VCaP (cell line): ENCODE results near the gene CBX6.
A peak's percentile ranks its signal among the peaks of the same experiment; 100 is the strongest.

Source experiments
- H3K27ac ChIP-seq: fragments of 450-650 bp; 2 replicates; pipeline ENCODE4 v1.5.1; 2017
- CTCF ChIP-seq: fragments of 450-650 bp; conservative IDR thresholded peaks from 2 replicates; pipeline ENCODE4 v1.5.1; 2017; ENCODE audit warnings: mild to moderate bottlenecking, moderate library complexity

The CBX6 gene

GRCh38 chr22:38863531-38864131 lies 8.4 kb downstream of the CBX6 start:
- H3K27ac ChIP-seq, result peak overlapping the region; percentile 62; the same call in 1 of the 2 replicates
- TF ChIP-seq CTCF, result no peak

- H3K27ac ChIP-seq, result no peak overlapping the region
- no peak for TF ChIP-seq CTCF
Observed at GRCh38 chr22:38862375-38863329, 9.4 kb downstream of the CBX6 start.

- no peak for TF ChIP-seq CTCF
- H3K27ac ChIP-seq, result no peak overlapping the region
Observed at GRCh38 chr22:38861927-38862326, 10.1 kb downstream of the CBX6 start.

GRCh38 chr22:38861170-38861876 lies 10.7 kb downstream of the CBX6 start:
- H3K27ac ChIP-seq, result no peak overlapping the region
- TF ChIP-seq CTCF, result no peak

GRCh38 chr22:38860283-38861169 lies 11.5 kb downstream of the CBX6 start:
- H3K27ac ChIP-seq, result no peak overlapping the region
- TF ChIP-seq CTCF, result no peak

GRCh38 chr22:38859581-38860282 lies 12.3 kb downstream of the CBX6 start:
- H3K27ac ChIP-seq, result no peak overlapping the region

More at GRCh38 chr22:38859581-38860282, 12.3 kb downstream of the CBX6 start:
- no peak for TF ChIP-seq CTCF
